GM06990 (cell line): ENCODE measurements around the gene MGST2.

Experiments
- DNase-seq: peaks from one replicate; pipeline ENCODE4 v3.0.0-alpha.2; 2011; ENCODE audit not compliant: insufficient read length; ENCODE audit errors: extremely low read depth
- H3K27me3 ChIP-seq: replicated peaks from 2 replicates; pipeline ENCODE4 v1.6.0; 2011; ENCODE audit warnings: low read length; ENCODE audit not compliant: control insufficient read depth, insufficient read depth
- H3K36me3 ChIP-seq: 2 replicates; pipeline ENCODE4 v1.5.1; 2011; ENCODE audit warnings: low read length; ENCODE audit not compliant: control insufficient read depth, insufficient read depth
- H3K4me3 ChIP-seq: replicated peaks from 2 replicates; pipeline ENCODE4 v1.5.1; 2011; ENCODE audit warnings: low read depth, mild to moderate bottlenecking, control low read depth, low read length
- TF ChIP-seq, protein P1 (sequence below): IDR thresholded peaks from 2 replicates; pipeline ENCODE4 v1.5.1; 2011; ENCODE audit warnings: low read length, control low read depth, mild to moderate bottlenecking, inconsistent platforms; ENCODE audit not compliant: insufficient read depth, poor library complexity, severe bottlenecking

MGST2 gene

DNA sequence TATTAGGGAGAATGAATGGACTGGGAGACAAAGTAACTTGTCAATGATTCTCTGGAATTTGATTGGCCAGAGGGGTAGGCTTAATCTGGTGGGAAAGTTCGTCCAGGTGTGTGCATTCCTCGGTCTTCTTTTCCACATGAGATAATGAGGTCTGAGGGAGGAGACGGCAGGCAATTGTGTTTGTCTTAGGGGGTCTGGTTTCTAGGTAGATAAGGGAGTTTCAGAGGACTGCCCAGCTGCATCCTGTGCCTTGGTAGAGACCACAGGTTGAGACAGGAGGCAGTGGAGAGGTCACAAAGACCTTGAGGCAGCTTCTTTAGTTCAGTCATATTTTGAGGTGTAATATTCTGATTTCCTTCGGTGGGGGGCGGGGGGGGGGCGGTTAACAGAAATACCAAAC, 4.3 kb downstream of the MGST2 start:
- Histone ChIP-seq H3K27me3 (no peaks in the 10 kb centered on the region), H3K36me3 (no peaks in the 10 kb centered on the region), H3K4me3 (no peak overlapping the region)
- no peak for DNase-seq
- TF ChIP-seq, protein P1, sequence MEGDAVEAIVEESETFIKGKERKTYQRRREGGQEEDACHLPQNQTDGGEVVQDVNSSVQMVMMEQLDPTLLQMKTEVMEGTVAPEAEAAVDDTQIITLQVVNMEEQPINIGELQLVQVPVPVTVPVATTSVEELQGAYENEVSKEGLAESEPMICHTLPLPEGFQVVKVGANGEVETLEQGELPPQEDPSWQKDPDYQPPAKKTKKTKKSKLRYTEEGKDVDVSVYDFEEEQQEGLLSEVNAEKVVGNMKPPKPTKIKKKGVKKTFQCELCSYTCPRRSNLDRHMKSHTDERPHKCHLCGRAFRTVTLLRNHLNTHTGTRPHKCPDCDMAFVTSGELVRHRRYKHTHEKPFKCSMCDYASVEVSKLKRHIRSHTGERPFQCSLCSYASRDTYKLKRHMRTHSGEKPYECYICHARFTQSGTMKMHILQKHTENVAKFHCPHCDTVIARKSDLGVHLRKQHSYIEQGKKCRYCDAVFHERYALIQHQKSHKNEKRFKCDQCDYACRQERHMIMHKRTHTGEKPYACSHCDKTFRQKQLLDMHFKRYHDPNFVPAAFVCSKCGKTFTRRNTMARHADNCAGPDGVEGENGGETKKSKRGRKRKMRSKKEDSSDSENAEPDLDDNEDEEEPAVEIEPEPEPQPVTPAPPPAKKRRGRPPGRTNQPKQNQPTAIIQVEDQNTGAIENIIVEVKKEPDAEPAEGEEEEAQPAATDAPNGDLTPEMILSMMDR: no peak

DNA sequence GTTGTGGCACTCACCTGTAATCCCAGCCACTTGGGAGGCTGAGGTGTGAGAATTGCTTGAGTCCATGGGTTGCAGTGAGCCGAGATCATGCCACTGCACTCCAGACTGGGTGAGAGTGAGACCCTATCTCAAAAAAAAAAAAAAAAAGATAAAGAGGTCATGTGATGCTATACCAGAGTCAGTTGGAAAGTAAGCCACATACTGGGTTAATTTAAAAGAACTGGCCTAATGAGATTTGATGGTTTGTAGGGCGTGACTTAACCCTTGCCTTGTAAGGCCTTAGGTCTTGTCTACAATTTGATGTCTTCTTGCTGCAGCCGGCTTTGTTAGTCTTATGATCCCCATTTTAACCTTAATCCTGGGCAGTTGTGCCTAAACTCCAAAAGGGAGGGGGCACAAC, 5.2 kb downstream of the MGST2 start:
- DNase-seq: no peak
- H3K27me3 ChIP-seq: no peaks in the 10 kb centered on the region
- H3K4me3 ChIP-seq: no peak overlapping the region
- TF ChIP-seq, protein P1: no peak
- H3K36me3 ChIP-seq: no peaks in the 10 kb centered on the region

DNA sequence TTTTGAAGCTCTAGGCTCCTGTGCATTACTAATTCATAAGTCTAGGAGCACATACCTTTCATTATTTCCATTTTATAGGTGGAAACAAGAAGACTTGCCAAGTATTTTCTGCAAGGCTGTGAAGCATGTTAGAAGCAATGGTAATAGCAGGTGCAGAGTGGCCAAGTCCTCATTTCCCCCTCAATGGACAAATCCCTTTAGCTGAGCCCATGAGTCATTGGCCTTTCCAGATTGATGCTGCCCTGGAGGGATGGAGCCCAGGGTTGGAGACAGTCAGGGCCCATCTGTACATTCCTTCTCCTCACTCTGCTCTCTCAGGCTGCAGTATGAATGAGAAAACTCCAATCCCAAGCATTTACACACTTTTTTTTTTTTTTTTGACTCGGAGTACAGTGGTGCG, 6.6 kb downstream of the MGST2 start:
- no peak overlapping the region for H3K4me3 ChIP-seq
- TF ChIP-seq, protein P1: no peak
- DNase-seq: no peak
- no peaks in the 10 kb centered on the region for H3K27me3 ChIP-seq
- no peaks in the 10 kb centered on the region for H3K36me3 ChIP-seq

DNA sequence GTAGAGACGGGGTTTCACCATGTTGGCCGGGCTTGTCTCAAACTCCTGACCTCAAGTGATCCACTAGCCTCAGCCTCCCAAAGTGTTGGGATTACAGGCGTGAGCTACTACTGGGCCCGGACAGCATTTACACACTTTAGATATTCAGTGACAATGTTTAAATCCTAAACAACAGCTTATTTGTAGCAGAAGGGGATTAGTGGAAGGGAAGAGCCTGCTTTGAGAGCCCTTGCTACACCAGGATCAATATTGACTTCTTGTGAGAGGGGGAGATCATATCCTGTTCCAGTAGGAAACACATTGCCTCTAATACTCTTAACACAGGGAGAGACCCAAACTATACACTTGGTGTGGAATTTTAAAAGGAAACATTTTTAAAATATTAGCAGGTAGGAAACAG, 7.1 kb downstream of the MGST2 start:
- H3K36me3 ChIP-seq: no peaks in the 10 kb centered on the region
- H3K4me3 ChIP-seq: no peak overlapping the region
- no peaks in the 10 kb centered on the region for H3K27me3 ChIP-seq
- DNase-seq: no peak
- TF ChIP-seq, protein P1: no peak

DNA sequence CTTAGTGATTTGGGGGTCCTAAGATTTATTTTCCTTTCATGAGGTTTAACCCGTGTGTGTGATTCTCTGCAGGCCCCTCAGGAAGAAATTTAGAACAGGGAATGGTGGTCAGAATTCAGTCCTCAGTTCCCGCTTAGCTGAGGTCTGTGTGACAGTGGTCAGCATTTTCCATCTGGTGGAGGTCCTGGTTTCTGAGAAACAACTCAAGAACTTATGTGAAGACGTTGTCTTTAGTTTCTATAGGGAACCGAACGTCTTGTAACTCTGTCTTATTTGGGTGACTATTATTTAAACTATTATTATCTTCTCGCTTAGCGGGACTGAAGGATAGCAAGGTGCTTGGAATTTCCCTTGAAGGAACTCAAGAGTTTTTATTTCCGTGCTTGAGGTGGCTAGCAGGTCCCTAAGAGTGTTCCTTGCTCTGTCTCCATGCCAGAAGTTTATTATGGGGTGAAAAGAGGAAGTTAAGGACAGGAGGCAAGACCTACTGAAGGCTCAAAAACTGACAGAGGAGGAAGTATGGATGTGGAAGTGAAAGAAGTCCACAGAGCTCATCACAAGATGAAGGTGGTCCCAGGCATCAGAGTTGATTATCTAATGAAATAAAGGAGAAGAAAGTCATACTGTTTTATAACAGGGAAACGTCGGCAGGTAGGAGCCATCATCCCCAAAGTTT, 9.4 kb downstream of the MGST2 start:
- Histone ChIP-seq H3K36me3 (no peaks in the 10 kb centered on the region), H3K4me3 (no peak overlapping the region), H3K27me3 (no peaks in the 10 kb centered on the region)
- TF ChIP-seq, protein P1: no peak
- DNase-seq: no peak

DNA sequence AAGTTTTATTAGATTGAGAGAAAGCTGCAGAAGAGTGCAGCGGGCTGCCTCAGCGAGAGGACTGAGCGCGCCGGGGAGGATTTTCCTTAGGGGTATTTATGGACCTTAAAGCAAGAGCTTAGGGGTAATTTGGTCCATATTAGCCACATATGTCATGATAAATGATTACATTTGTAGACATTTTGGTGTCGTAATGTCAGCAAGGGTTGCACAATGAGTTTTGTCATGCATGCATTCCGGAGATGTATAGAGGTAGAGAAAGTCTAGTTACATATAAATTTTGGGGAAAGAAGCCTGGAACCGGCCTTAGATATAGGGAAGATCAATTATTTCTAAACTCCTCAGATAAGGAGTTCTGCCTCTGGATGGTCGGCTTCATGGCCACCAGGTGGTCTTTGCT, 10.0 kb downstream of the MGST2 start:
- Histone ChIP-seq H3K27me3 (no peaks in the 10 kb centered on the region), H3K4me3 (no peak overlapping the region), H3K36me3 (no peaks in the 10 kb centered on the region)
- TF ChIP-seq, protein P1: no peak
- DNase-seq: no peak
